ENCODE measurements around the gene NEURL4. TPM values are rescaled to one million over a fixed set of nuclear protein-coding genes. Genes with fewer than 3 reads are reported as not detected.
A peak's percentile ranks its signal among the peaks of the same experiment; 100 is the strongest.

Gene NEURL4
- total RNA-seq, 2 donors from 2014 or later = 30.2 to 55.8 TPM

- Histone ChIP-seq H3K9ac (ENCODE audit: low read depth in 2 of 2, low read length in 2 of 2) (peak overlapping the region; percentile 92), H3K27me3 (no peaks in the 10 kb centered on the region), H3K4me3 (peak overlapping the region; percentile 98), H3K27ac (peak overlapping the region; percentile 92), H3K4me1 (peaks cover 20% of the 10 kb centered on the region), H3K9me3 (no peaks in the 10 kb centered on the region), H3K36me3 (peaks cover 30% of the 10 kb centered on the region)
- DNase-seq = no peak
- TF ChIP-seq CTCF (IDR thresholded peaks at IDR 0.05) = no peak
- intact Hi-C loops (cut with DNase I) = no loop called here
These were observed 15.0 kb downstream of the NEURL4 start for GRCh38 chr17:7313890-7314718.

GRCh38 chr17:7313088-7313889 lies 15.8 kb downstream of the NEURL4 start:
- Histone ChIP-seq H3K9me3 (no peaks in the 10 kb centered on the region), H3K36me3 (peaks cover 30% of the 10 kb centered on the region), H3K27me3 (no peaks in the 10 kb centered on the region), H3K4me1 (peaks cover 20% of the 10 kb centered on the region), H3K27ac (no peak overlapping the region), H3K9ac (ENCODE audit: low read depth in 2 of 2, low read length in 2 of 2) (no peak overlapping the region), H3K4me3 (no peak overlapping the region)
- intact Hi-C loops (cut with DNase I) = no loop called here
- TF ChIP-seq CTCF (IDR thresholded peaks at IDR 0.05) = no peak
- DNase-seq = no peak

- intact Hi-C loops (cut with DNase I) = no loop called here
- H3K27ac ChIP-seq = no peak overlapping the region
- H3K36me3 ChIP-seq = peaks cover 30% of the 10 kb centered on the region
- no peaks in the 10 kb centered on the region for H3K9me3 ChIP-seq
- peaks cover 20% of the 10 kb centered on the region for H3K4me1 ChIP-seq
- H3K27me3 ChIP-seq = no peaks in the 10 kb centered on the region
- no peak for DNase-seq
- no peak overlapping the region for H3K4me3 ChIP-seq
- TF ChIP-seq CTCF (IDR thresholded peaks at IDR 0.05) = no peak
- peak overlapping the region in 1 of 2 donors; percentile 23 for H3K9ac ChIP-seq (ENCODE audit: low read depth in 2 of 2, low read length in 2 of 2)
These were observed 16.6 kb downstream of the NEURL4 start for GRCh38 chr17:7312432-7313087.

- H3K36me3 ChIP-seq = peaks cover 30% of the 10 kb centered on the region
- no peak for TF ChIP-seq CTCF (IDR thresholded peaks at IDR 0.05)
- no peak overlapping the region for H3K27ac ChIP-seq
- no peak for DNase-seq
- H3K9me3 ChIP-seq = no peaks in the 10 kb centered on the region
- intact Hi-C loops (cut with DNase I) = no loop called here
- no peaks in the 10 kb centered on the region for H3K27me3 ChIP-seq
- H3K9ac ChIP-seq (ENCODE audit: low read depth in 2 of 2, low read length in 2 of 2) = no peak overlapping the region
- H3K4me3 ChIP-seq = no peak overlapping the region
- peaks cover 20% of the 10 kb centered on the region for H3K4me1 ChIP-seq
These were observed 17.9 kb downstream of the NEURL4 start for GRCh38 chr17:7311110-7311705.

GRCh38 chr17:7309628-7310027 lies 19.5 kb downstream of the NEURL4 start:
- peak overlapping the region in 1 of 2 donors; percentile 79 for H3K9ac ChIP-seq (ENCODE audit: low read depth in 2 of 2, low read length in 2 of 2)

More at GRCh38 chr17:7309628-7310027, 19.5 kb downstream of the NEURL4 start:
- Histone ChIP-seq H3K4me1 (peaks cover 16% of the 10 kb centered on the region), H3K36me3 (peaks cover 30% of the 10 kb centered on the region), H3K9me3 (no peaks in the 10 kb centered on the region), H3K27me3 (no peaks in the 10 kb centered on the region), H3K4me3 (no peak overlapping the region), H3K27ac (peak overlapping the region; percentile 92)
- intact Hi-C loops (cut with DNase I) = no loop called here
- DNase-seq = no peak
- no peak for TF ChIP-seq CTCF (IDR thresholded peaks at IDR 0.05)

Measured in colonic mucosa (tissue), 4 donors.